Smooth muscle cell (in vitro differentiated cells): ENCODE data around the gene QSER1. TPM values are rescaled to one million over a fixed set of nuclear protein-coding genes. Genes with fewer than 3 reads are reported as not detected.
A peak's percentile ranks its signal among the peaks of the same experiment; 100 is the strongest.

Experiments used
- DNase-seq: peaks from one replicate; lab custom pipeline; 2025; ENCODE audit not compliant: unreplicated experiment; lab: John Stamatoyannopoulos, UW
- H2AFZ ChIP-seq: fragments of 200-600 bp; sonication (generic); 2 replicates; pipeline ENCODE4 v1.6.0; 2016; ENCODE audit warnings: antibody characterized with exemption, low read depth, mild to moderate bottlenecking
- H3F3A ChIP-seq: fragments of 200-600 bp; sonication (generic); 2 replicates; pipeline ENCODE4 v1.6.0; 2017; ENCODE audit warnings: antibody characterized with exemption, low read depth
- H3K27ac ChIP-seq: fragments of 200-600 bp; sonication (generic); 2 replicates; pipeline ENCODE4 v1.5.1; 2016; ENCODE audit warnings: low read depth, mild to moderate bottlenecking
- H3K27me3 ChIP-seq: fragments of 200-600 bp; sonication (generic); 2 replicates; pipeline ENCODE4 v1.6.1; 2016; ENCODE audit warnings: low read depth, mild to moderate bottlenecking
- H3K36me3 ChIP-seq: fragments of 200-600 bp; sonication (generic); 2 replicates; pipeline ENCODE4 v1.5.1; 2016; ENCODE audit warnings: low read depth
- H3K4me1 ChIP-seq: fragments of 200-600 bp; sonication (generic); 2 replicates; pipeline ENCODE4 v1.5.1; 2016; ENCODE audit warnings: low read depth
- H3K4me2 ChIP-seq: fragments of 200-600 bp; sonication (generic); 2 replicates; pipeline ENCODE4 v1.6.0; 2016; ENCODE audit warnings: mild to moderate bottlenecking
- H3K4me3 ChIP-seq: fragments of 200-600 bp; sonication (generic); 2 replicates; pipeline ENCODE4 v1.5.1; 2016; ENCODE audit warnings: mild to moderate bottlenecking
- H3K79me2 ChIP-seq: fragments of 200-600 bp; sonication (generic); 2 replicates; pipeline ENCODE4 v1.6.0; 2016; ENCODE audit warnings: low read depth, mild to moderate bottlenecking
- H3K9ac ChIP-seq: fragments of 200-600 bp; sonication (generic); 2 replicates; pipeline ENCODE4 v1.6.0; 2016; ENCODE audit warnings: low read depth
- H3K9me3 ChIP-seq: fragments of 200-600 bp; sonication (generic); replicated peaks from 2 replicates; pipeline ENCODE4 v1.5.1; 2016; ENCODE audit warnings: low read depth
- H4K20me1 ChIP-seq: fragments of 200-600 bp; sonication (generic); 2 replicates; pipeline ENCODE4 v1.6.0; 2016; ENCODE audit warnings: low read depth
- CTCF ChIP-seq: fragments of 200-600 bp; sonication (generic); IDR thresholded peaks from 2 replicates; pipeline ENCODE4 v1.5.1; 2017; ENCODE audit warnings: borderline replicate concordance, mild to moderate bottlenecking, antibody characterized with exemption; ENCODE audit not compliant: insufficient read depth, poor library complexity, severe bottlenecking
- WGBS: methylation state at CpG from one replicate; pipeline ENCODE4 v1.1.7; 2016; ENCODE audit warnings: low lambda C conversion rate; 5-methylcytosine and 5-hydroxymethylcytosine counted together
- polyA plus RNA-seq: library from polyadenylated mRNA; unstranded; fragments of >200 nt; fragmentation: Nextera tagmentation; extraction: Ambion mirVana; gene quantifications from 2 replicates; pipeline ENCODE4 v1.2.1, GENCODE V29; 2016
- total RNA-seq: library from RNA; depleted of rRNA; stranded (reverse); fragments of >200 nt; gene quantifications from 2 replicates; pipeline ENCODE4 v1.2.3, GENCODE V29; 2014

QSER1 gene
- total and polyA plus RNA-seq, 2 experiments from 2014 or later = 4.1 to 31.6 TPM

GRCh38 chr11:32893093-32893342 lies 407 bp downstream of the QSER1 start:
- H3K79me2 ChIP-seq = peaks cover 49% of the 10 kb centered on the region
- peak overlapping the region; percentile 93 for H3K4me3 ChIP-seq
- peak overlapping the region; percentile 92 for H2AFZ ChIP-seq
- peaks cover 17% of the 10 kb centered on the region for H4K20me1 ChIP-seq
- H3K9me3 ChIP-seq = no peaks in the 10 kb centered on the region
- WGBS = 1% methylated on average over 27 of the region's 32 CpGs
- peak overlapping the region; percentile 95 for H3K4me2 ChIP-seq
- no peak for TF ChIP-seq CTCF
- no peaks in the 10 kb centered on the region for H3K36me3 ChIP-seq
- no peaks in the 10 kb centered on the region for H3F3A ChIP-seq
- peak overlapping the region; percentile 80 for H3K27ac ChIP-seq
- peak overlapping the region; percentile 84 for H3K9ac ChIP-seq
- H3K4me1 ChIP-seq = peaks cover 16% of the 10 kb centered on the region
- no peaks in the 10 kb centered on the region for H3K27me3 ChIP-seq
- no peak for DNase-seq

- Histone ChIP-seq H3K27me3 (no peaks in the 10 kb centered on the region), H2AFZ (peak overlapping the region; percentile 92), H3K27ac (peak overlapping the region; percentile 80), H3K36me3 (no peaks in the 10 kb centered on the region), H3F3A (no peaks in the 10 kb centered on the region), H3K9ac (peak overlapping the region; percentile 84), H3K79me2 (peaks cover 54% of the 10 kb centered on the region), H3K9me3 (no peaks in the 10 kb centered on the region), H3K4me2 (peak overlapping the region; percentile 95), H3K4me1 (peaks cover 16% of the 10 kb centered on the region), H4K20me1 (peaks cover 23% of the 10 kb centered on the region), H3K4me3 (peak overlapping the region; percentile 93)
- DNase-seq = peak; percentile 33
- peak; percentile 50 for TF ChIP-seq CTCF
- WGBS = 2% methylated on average over 38 of the region's 66 CpGs
Observed at GRCh38 chr11:32893343-32894148, 935 bp downstream of the QSER1 start.

GRCh38 chr11:32894149-32894827 lies 1.7 kb downstream of the QSER1 start:
- H3K79me2 ChIP-seq = peaks cover 62% of the 10 kb centered on the region
- peaks cover 30% of the 10 kb centered on the region for H4K20me1 ChIP-seq
- no peaks in the 10 kb centered on the region for H3K9me3 ChIP-seq
- WGBS = 2% methylated on average over 14 of the region's 14 CpGs
- H3K36me3 ChIP-seq = no peaks in the 10 kb centered on the region
- H3K27ac ChIP-seq = peak overlapping the region; percentile 80
- peak overlapping the region; percentile 92 for H2AFZ ChIP-seq
- no peaks in the 10 kb centered on the region for H3F3A ChIP-seq
- no peaks in the 10 kb centered on the region for H3K27me3 ChIP-seq
- H3K9ac ChIP-seq = peak overlapping the region; percentile 84
- DNase-seq = no peak
- H3K4me2 ChIP-seq = peak overlapping the region; percentile 95
- H3K4me1 ChIP-seq = peaks cover 16% of the 10 kb centered on the region
- no peak for TF ChIP-seq CTCF
- peak overlapping the region; percentile 93 for H3K4me3 ChIP-seq

- Histone ChIP-seq H2AFZ (peak overlapping the region; percentile 92), H3K9ac (peak overlapping the region; percentile 84), H3K36me3 (no peaks in the 10 kb centered on the region), H3K27ac (peak overlapping the region; percentile 80), H3K4me1 (peaks cover 16% of the 10 kb centered on the region), H3K79me2 (peaks cover 68% of the 10 kb centered on the region), H3K4me2 (peak overlapping the region; percentile 95), H4K20me1 (peaks cover 36% of the 10 kb centered on the region), H3K9me3 (no peaks in the 10 kb centered on the region), H3K4me3 (peak overlapping the region; percentile 93), H3F3A (no peaks in the 10 kb centered on the region), H3K27me3 (no peaks in the 10 kb centered on the region)
- no peak for TF ChIP-seq CTCF
- 60% methylated on average over 3 of the region's 3 CpGs for WGBS
- DNase-seq = no peak
Observed at GRCh38 chr11:32894921-32895320, 2.3 kb downstream of the QSER1 start.
